IMR-90 (cell line): ENCODE measurements around the gene SLC17A5. TPM values are rescaled to one million over a fixed set of nuclear protein-coding genes. Genes with fewer than 3 reads are reported as not detected.

Source experiments
- ATAC-seq: fragments of 200-7000 bp; cut with Tn5 transposase; 2 replicates; pipeline ENCODE4 v1.9.1; 2020; ENCODE audit warnings: low read depth, mild to moderate bottlenecking, moderate library complexity
- BruUV-seq: library from RNA; stranded (reverse); fragments of 400-500 nt; replicated peaks from 2 replicates; lab custom pipeline; 2021; lab: Mats Ljungman, UMichigan
- CTCF ChIA-PET: fragments of 300-600 bp; formaldehyde crosslinking; extraction: SDS; loops from one replicate; lab custom pipeline; 2021; ENCODE audit warnings: antibody characterized with exemption; lab: Yijun Ruan, JAX
- POLR2A ChIA-PET: fragments of 300-600 bp; sonication (Branson Sonifier 250); formaldehyde crosslinking; loops from one replicate; lab custom pipeline; 2022; ENCODE audit warnings: antibody characterized with exemption; ENCODE audit not compliant: unreplicated experiment; lab: Charles Lee
- DNase-seq: peaks from one replicate; pipeline ENCODE4 v3.0.0; 2013
- H2AFZ ChIP-seq: replicated peaks from 2 replicates; pipeline ENCODE3; 2013; ENCODE audit warnings: low read length, mild to moderate bottlenecking; ENCODE audit not compliant: poor library complexity
- H2AK5ac ChIP-seq: 2 replicates; pipeline ENCODE4 v1.6.1; 2013; ENCODE audit warnings: low read depth, low read length, inconsistent platforms
- H2AK9ac ChIP-seq: replicated peaks from 2 replicates; pipeline ENCODE3; 2013; ENCODE audit warnings: mild to moderate bottlenecking, low read depth, low read length, moderate library complexity; ENCODE audit not compliant: poor library complexity
- H2BK120ac ChIP-seq: 2 replicates; pipeline ENCODE4 v1.6.1; 2013; ENCODE audit warnings: low read depth, low read length, inconsistent platforms
- H2BK15ac ChIP-seq: 3 replicates; pipeline ENCODE4 v1.6.1; 2013; ENCODE audit warnings: low read depth, low read length, inconsistent platforms
- H2BK20ac ChIP-seq: 2 replicates; pipeline ENCODE4 v1.6.1; 2013; ENCODE audit warnings: low read depth, mild to moderate bottlenecking, inconsistent platforms, low read length, moderate library complexity
- H2BK5ac ChIP-seq: 2 replicates; pipeline ENCODE4 v1.6.1; 2013; ENCODE audit warnings: mild to moderate bottlenecking, low read depth, low read length, inconsistent platforms; ENCODE audit not compliant: poor library complexity, severe bottlenecking
- H3K14ac ChIP-seq: replicated peaks from 2 replicates; pipeline ENCODE4 v1.6.1; 2013; ENCODE audit warnings: low read depth, low read length, inconsistent platforms
- H3K18ac ChIP-seq: 2 replicates; pipeline ENCODE4 v1.6.1; 2013; ENCODE audit warnings: low read depth, low read length, control low read depth
- H3K23ac ChIP-seq: 2 replicates; pipeline ENCODE4 v1.6.1; 2013; ENCODE audit warnings: low read depth, low read length, inconsistent platforms
- H3K27ac ChIP-seq: 2 replicates; pipeline ENCODE4 v1.5.1; 2013; ENCODE audit warnings: mild to moderate bottlenecking, control low read depth, low read length; ENCODE audit not compliant: insufficient read depth
- H3K27me3 ChIP-seq: 2 replicates; pipeline ENCODE4 v1.6.1; 2013; ENCODE audit warnings: low read length; ENCODE audit not compliant: control insufficient read depth, insufficient read depth
- H3K36me3 ChIP-seq: 2 replicates; pipeline ENCODE4 v1.6.1; 2013; ENCODE audit warnings: low read length, mixed read lengths; ENCODE audit not compliant: control insufficient read depth, insufficient read depth
- H3K4ac ChIP-seq: 2 replicates; pipeline ENCODE4 v1.6.1; 2013; ENCODE audit warnings: low read depth, low read length, inconsistent platforms
- H3K4me1 ChIP-seq: 2 replicates; pipeline ENCODE4 v1.6.1; 2013; ENCODE audit warnings: low read length, mixed read lengths; ENCODE audit not compliant: control insufficient read depth, insufficient read depth
- H3K4me2 ChIP-seq: 2 replicates; pipeline ENCODE4 v1.6.1; 2013; ENCODE audit warnings: low read depth, mild to moderate bottlenecking, control low read depth, low read length, moderate library complexity
- H3K4me3 ChIP-seq: 2 replicates; pipeline ENCODE4 v1.5.1; 2013; ENCODE audit warnings: low read depth, mild to moderate bottlenecking, control low read depth, low read length, moderate library complexity; ENCODE audit not compliant: insufficient read depth
- H3K56ac ChIP-seq: 2 replicates; pipeline ENCODE4 v1.6.1; 2013; ENCODE audit warnings: low read length, inconsistent platforms; ENCODE audit not compliant: insufficient read depth; ENCODE audit errors: extremely low read depth
- H3K79me1 ChIP-seq, 2 experiments: 2 replicates each; pipeline ENCODE4 v1.6.1; 2013; ENCODE audit warnings: low read length in 2 of 2, inconsistent platforms in 1 of 2, low read depth in 1 of 2
- H3K9ac ChIP-seq: 2 replicates; pipeline ENCODE4 v1.6.1; 2013; ENCODE audit warnings: low read depth, low read length, control low read depth
- H3K9me1 ChIP-seq: 2 replicates; pipeline ENCODE4 v1.6.1; 2013; ENCODE audit warnings: low read length, inconsistent platforms; ENCODE audit not compliant: insufficient read depth
- H3K9me3 ChIP-seq: 2 replicates; pipeline ENCODE4 v1.6.1; 2013; ENCODE audit warnings: low read length; ENCODE audit not compliant: control insufficient read depth, insufficient read depth
- H4K20me1 ChIP-seq: 2 replicates; pipeline ENCODE4 v1.6.1; 2013; ENCODE audit warnings: low read length, inconsistent platforms; ENCODE audit not compliant: insufficient read depth
- H4K5ac ChIP-seq: 2 replicates; pipeline ENCODE4 v1.6.1; 2013; ENCODE audit warnings: mild to moderate bottlenecking, low read depth, low read length, control low read depth
- H4K8ac ChIP-seq, 2 experiments: 2 replicates each; pipeline ENCODE4 v1.6.1; 2013; ENCODE audit warnings: low read depth in 2 of 2, low read length in 2 of 2, control low read depth in 1 of 2, inconsistent platforms in 1 of 2
- H4K91ac ChIP-seq: 2 replicates; pipeline ENCODE4 v1.6.1; 2013; ENCODE audit warnings: low read depth, low read length, inconsistent platforms; ENCODE audit not compliant: insufficient read depth
- CEBPB ChIP-seq: IDR thresholded peaks from 2 replicates; pipeline ENCODE4 v1.6.1; 2012; ENCODE audit warnings: low read depth, low read length, improper control_type of control experiment
- CHD1 ChIP-seq: IDR thresholded peaks from 2 replicates; pipeline ENCODE4 v1.6.1; 2012; ENCODE audit warnings: low read depth, low read length, improper control_type of control experiment
- ELK1 ChIP-seq: fragments of 150-350 bp; IDR thresholded peaks from 2 replicates; pipeline ENCODE4 v1.6.1; 2016; ENCODE audit warnings: low read depth, mild to moderate bottlenecking, low read length, moderate library complexity, borderline replicate concordance
- FOS ChIP-seq: fragments of 150-350 bp; IDR thresholded peaks from 2 replicates; pipeline ENCODE4 v1.6.1; 2016; ENCODE audit warnings: low read depth, low read length
- MXI1 ChIP-seq: IDR thresholded peaks from 2 replicates; pipeline ENCODE4 v1.6.1; 2012; ENCODE audit warnings: low read depth, mild to moderate bottlenecking, low read length, moderate library complexity, borderline replicate concordance
- NFE2L2 ChIP-seq: fragments of 150-350 bp; IDR thresholded peaks from 2 replicates; pipeline ENCODE4 v1.6.1; 2016; ENCODE audit warnings: low read depth, mild to moderate bottlenecking, low read length
- POLR2A ChIP-seq: IDR thresholded peaks from 2 replicates; pipeline ENCODE4 v1.6.1; 2012; ENCODE audit warnings: mild to moderate bottlenecking, low read depth, low read length
- RAD21 ChIP-seq: IDR thresholded peaks from 2 replicates; pipeline ENCODE4 v1.6.1; 2012; ENCODE audit warnings: low read length, improper control_type of control experiment
- RFX5 ChIP-seq: IDR thresholded peaks from 2 replicates; pipeline ENCODE4 v1.8.0; 2012; ENCODE audit warnings: low read depth, mild to moderate bottlenecking, low read length, moderate library complexity
- SMC3 ChIP-seq: fragments of 150-350 bp; IDR thresholded peaks from 2 replicates; pipeline ENCODE4 v1.6.1; 2016; ENCODE audit warnings: low read depth, mild to moderate bottlenecking, antibody characterized with exemption, low read length, moderate library complexity
- WGBS, 2 experiments: methylation state at CpG; one replicate each; pipeline versions ENCODE4 v1.1.5 to v1.1.7; 2013; ENCODE audit warnings: missing lambda C conversion rate in 2 of 2; ENCODE audit not compliant: insufficient read length in 1 of 2; ENCODE audit errors: extremely low coverage in 2 of 2; 5-methylcytosine and 5-hydroxymethylcytosine counted together
- dilution Hi-C: fragments of 300-500 bp; cut with HindIII; formaldehyde crosslinking; loops from one replicate; pipeline ENCODE4 v1.14.3; 2018; ENCODE audit warnings: low sequenced_read_pairs; ENCODE audit not compliant: unreplicated experiment
- in situ Hi-C: fragments of 300-500 bp; cut with MboI; formaldehyde crosslinking; loops from 3 replicates; pipeline ENCODE4 v1.14.3; 2019; ENCODE audit warnings: low sequenced_read_pairs, inconsistent platforms, mixed read lengths
- intact Hi-C: fragments of 100-400 bp; cut with micrococcal nuclease; formaldehyde crosslinking; loops from 2 replicates; pipeline ENCODE4 v1.10.0; 2022
- polyA plus RNA-seq, 3 experiments: library from polyadenylated mRNA; depleted of rRNA; stranded (reverse); fragments of >200 nt; gene quantifications; 2 replicates each; pipeline ENCODE4 v1.2.3, GENCODE V29; 2012; ENCODE audit warnings: low replicate concordance in 1 of 3
- total RNA-seq: library from RNA; depleted of rRNA; stranded (reverse); fragments of >200 nt; gene quantifications from 2 replicates; pipeline ENCODE4 v1.2.3, GENCODE V29; 2012
- TF ChIP-seq, protein P1 (sequence below): fragments of 150-350 bp; IDR thresholded peaks from 2 replicates; pipeline ENCODE4 v1.6.1; 2017; ENCODE audit warnings: mild to moderate bottlenecking, antibody characterized with exemption, low read length, low read depth
- TF ChIP-seq, protein P2 (sequence below): conservative IDR thresholded peaks from 2 replicates; pipeline ENCODE4 v1.5.1; 2012; ENCODE audit warnings: mild to moderate bottlenecking, low read depth, low read length, improper control_type of control experiment

The SLC17A5 gene
- total and polyA plus RNA-seq, 2 of the 4 experiments (the other 2 are of a cell fraction), result 20.8 to 27.2 TPM

DNA sequence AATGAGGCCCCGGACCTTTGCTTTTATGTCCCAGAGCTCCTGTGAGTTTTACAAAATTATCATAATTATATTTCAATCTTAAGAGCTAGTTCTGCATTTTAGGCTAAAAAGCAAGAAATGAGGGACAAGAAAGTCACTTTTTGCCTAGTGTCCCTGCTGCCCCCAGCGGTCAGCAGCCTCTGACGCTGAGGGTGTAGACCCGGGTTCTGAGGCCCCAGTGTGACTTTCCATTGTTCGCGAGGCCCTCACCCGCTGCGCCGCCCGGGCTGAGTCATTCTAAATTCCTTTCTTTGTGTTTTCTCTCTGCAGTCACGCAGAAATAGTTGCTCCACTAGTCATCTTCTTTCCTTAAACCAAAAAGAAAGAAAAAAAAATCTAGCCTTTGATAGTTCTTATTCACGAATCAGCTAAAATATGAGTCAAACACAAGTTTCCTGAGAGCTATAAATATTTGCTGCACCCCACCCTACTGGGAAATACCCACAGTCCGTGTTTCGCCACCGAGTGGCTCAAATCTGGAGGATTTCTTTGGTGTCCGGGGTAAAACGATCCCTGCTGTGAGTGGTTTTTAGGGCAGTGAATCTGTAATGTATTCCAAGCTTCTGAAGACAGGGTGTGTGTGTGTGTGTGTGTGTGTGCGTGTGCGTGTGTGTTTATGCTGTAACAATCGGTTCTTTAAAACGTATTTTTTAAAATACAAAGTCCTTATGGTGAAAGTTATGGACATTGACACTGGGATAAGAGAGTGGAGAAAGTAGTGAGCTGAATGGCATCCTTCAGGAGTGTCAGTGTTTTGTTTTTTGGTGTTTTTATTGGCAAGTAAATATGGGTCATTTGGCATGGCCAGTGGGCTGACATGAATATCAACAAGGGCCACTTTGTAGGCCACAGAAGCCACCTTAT, 73.3 kb downstream of the SLC17A5 start:
- Histone ChIP-seq H4K20me1 (no peaks in the 10 kb centered on the region), H3K56ac (peak overlapping the region; percentile 99), H2AK5ac (peak overlapping the region; percentile 32), H2BK20ac (peak overlapping the region; percentile 90), H3K4ac (peak overlapping the region; percentile 96), H3K36me3 (no peaks in the 10 kb centered on the region), H3K4me1 (peaks cover 14% of the 10 kb centered on the region), H3K79me1 (peaks cover 6 to 11% of the 10 kb centered on the region in 2 experiments), H2BK5ac (peak overlapping the region; percentile 94), H2BK15ac (peak overlapping the region; percentile 94), H2BK120ac (peak overlapping the region; percentile 94), H2AFZ (peak overlapping the region; percentile 2), H4K91ac (peak overlapping the region; percentile 93), H3K9me1 (peaks cover 10% of the 10 kb centered on the region), H3K4me3 (peak overlapping the region; percentile 36), H3K27ac (peak overlapping the region; percentile 98), H3K27me3 (no peaks in the 10 kb centered on the region), H4K8ac (peak overlapping the region; percentile 80 to 93), H3K9me3 (no peaks in the 10 kb centered on the region), H2AK9ac (peak overlapping the region; percentile 66), H3K18ac (peak overlapping the region; percentile 99), H3K23ac (peak overlapping the region; percentile 84), H3K9ac (peak overlapping the region; percentile 84), H3K4me2 (peak overlapping the region; percentile 90), H3K14ac (peak overlapping the region; percentile 90), H4K5ac (peak overlapping the region; percentile 97)
- intact Hi-C loops (loop anchor here (1.0 kb wide), 1 partner anchor 59 kb away; the partner anchor contains the start of gene EEF1A1), dilution Hi-C loops (no loop called here), in situ Hi-C loops (loop anchor here (5.0 kb wide), 1 partner anchor 58 kb away; the partner anchor contains the start of gene EEF1A1)
- DNase-seq (peak; percentile 98), ATAC-seq (peak; percentile 87)
- ChIA-PET CTCF (interaction anchor here (0.6 to 1.3 kb wide), 6 partner anchors 32 to 67 kb away, joined by 3 to 8 read pairs (median 3); no protein-coding TSS in a partner anchor), POLR2A (interaction anchor here (0.5 to 2.1 kb wide), 9 partner anchors 13 to 119 kb away, joined by 3 to 35 read pairs (median 4); partner anchors contain the start of genes EEF1A1 and MTO1)
- WGBS, 2 experiments, result 0% methylated on average over 10 of the region's 21 CpGs; no CpG with 5 or more reads in 1 of the 2 experiments
- TSS peak; percentile 100 for BruUV-seq
- TF ChIP-seq SMC3, result peak; percentile 5; the same call in 1 of the 2 replicates
- 0 out of 2 replicates have a peak, but pooled peaks have one; percentile 67 for TF ChIP-seq CHD1
- TF ChIP-seq ELK1, result no peak
- TF ChIP-seq NFE2L2, result peak; percentile 75
- TF ChIP-seq FOS, result peak; percentile 94
- peak; percentile 95 for TF ChIP-seq POLR2A
- TF ChIP-seq, protein P1, sequence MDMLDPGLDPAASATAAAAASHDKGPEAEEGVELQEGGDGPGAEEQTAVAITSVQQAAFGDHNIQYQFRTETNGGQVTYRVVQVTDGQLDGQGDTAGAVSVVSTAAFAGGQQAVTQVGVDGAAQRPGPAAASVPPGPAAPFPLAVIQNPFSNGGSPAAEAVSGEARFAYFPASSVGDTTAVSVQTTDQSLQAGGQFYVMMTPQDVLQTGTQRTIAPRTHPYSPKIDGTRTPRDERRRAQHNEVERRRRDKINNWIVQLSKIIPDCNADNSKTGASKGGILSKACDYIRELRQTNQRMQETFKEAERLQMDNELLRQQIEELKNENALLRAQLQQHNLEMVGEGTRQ, result no peak
- peak; percentile 33; the same call in 1 of the 2 replicates for TF ChIP-seq RAD21
- no peak for TF ChIP-seq MXI1
- peak; percentile 84 for TF ChIP-seq CEBPB
- TF ChIP-seq RFX5, result no peak
- TF ChIP-seq, protein P2, sequence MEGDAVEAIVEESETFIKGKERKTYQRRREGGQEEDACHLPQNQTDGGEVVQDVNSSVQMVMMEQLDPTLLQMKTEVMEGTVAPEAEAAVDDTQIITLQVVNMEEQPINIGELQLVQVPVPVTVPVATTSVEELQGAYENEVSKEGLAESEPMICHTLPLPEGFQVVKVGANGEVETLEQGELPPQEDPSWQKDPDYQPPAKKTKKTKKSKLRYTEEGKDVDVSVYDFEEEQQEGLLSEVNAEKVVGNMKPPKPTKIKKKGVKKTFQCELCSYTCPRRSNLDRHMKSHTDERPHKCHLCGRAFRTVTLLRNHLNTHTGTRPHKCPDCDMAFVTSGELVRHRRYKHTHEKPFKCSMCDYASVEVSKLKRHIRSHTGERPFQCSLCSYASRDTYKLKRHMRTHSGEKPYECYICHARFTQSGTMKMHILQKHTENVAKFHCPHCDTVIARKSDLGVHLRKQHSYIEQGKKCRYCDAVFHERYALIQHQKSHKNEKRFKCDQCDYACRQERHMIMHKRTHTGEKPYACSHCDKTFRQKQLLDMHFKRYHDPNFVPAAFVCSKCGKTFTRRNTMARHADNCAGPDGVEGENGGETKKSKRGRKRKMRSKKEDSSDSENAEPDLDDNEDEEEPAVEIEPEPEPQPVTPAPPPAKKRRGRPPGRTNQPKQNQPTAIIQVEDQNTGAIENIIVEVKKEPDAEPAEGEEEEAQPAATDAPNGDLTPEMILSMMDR, result peak; percentile 46
